ENCODE data around the gene TTC14.

GRCh38 chr3:180617049-180617448, 15.1 kb downstream of the TTC14 start:
- no peak for TF ChIP-seq BHLHE40 (IDR thresholded peaks at IDR 0.05; ENCODE audit: low read length)
- TF ChIP-seq SMC3 (IDR thresholded peaks at IDR 0.05; ENCODE audit: low read length): no peak
- no peak for TF ChIP-seq CTCF (CRISPR knock-in tag; IDR thresholded peaks at IDR 0.05)
- no peak for TF ChIP-seq CREB3 (CRISPR knock-in tag; IDR thresholded peaks at IDR 0.05)
- TF ChIP-seq TFDP1 (CRISPR knock-in tag; IDR thresholded peaks at IDR 0.05; ENCODE audit: borderline replicate concordance): no peak
- no peak for TF ChIP-seq ZNF629 (CRISPR knock-in tag; conservative IDR thresholded peaks at IDR 0.05)
- TF ChIP-seq RNF2 (conservative IDR thresholded peaks at IDR 0.05; ENCODE audit: low read depth): no peak
- TF ChIP-seq POLR2A (IDR thresholded peaks at IDR 0.05; ENCODE audit: insufficient read depth in 1 of 2, low read depth in 2 of 2, low read length in 2 of 2): no peak
- TF ChIP-seq ZZZ3 (CRISPR knock-in tag; IDR thresholded peaks at IDR 0.05; ENCODE audit: borderline replicate concordance): no peak
- TF ChIP-seq PCBP1 (IDR thresholded peaks at IDR 0.05; ENCODE audit: borderline replicate concordance, low read depth, low read length): no peak
- TF ChIP-seq ZBTB7A (CRISPR knock-in tag; IDR thresholded peaks at IDR 0.05): no peak
- no peak for TF ChIP-seq THAP7 (CRISPR knock-in tag; IDR thresholded peaks at IDR 0.05)

Measured in HepG2 (cell line).